WTC11 (cell line): ENCODE measurements around the gene HNRNPA0.

ENCODE experiments used
- ATF1 ChIP-seq: sonication (generic); formaldehyde crosslinking; IDR thresholded peaks from 2 replicates; pipeline ENCODE4 v1.8.1; 2023; ENCODE audit warnings: mild to moderate bottlenecking, moderate library complexity, missing genetic modification reagents
- ATF3 ChIP-seq: sonication (generic); formaldehyde crosslinking; conservative IDR thresholded peaks from 2 replicates; pipeline ENCODE4 v1.8.1; 2022; ENCODE audit warnings: mild to moderate bottlenecking, missing genetic modification reagents
- CBFB ChIP-seq: sonication (generic); formaldehyde crosslinking; IDR thresholded peaks from 2 replicates; pipeline ENCODE4 v1.8.1; 2022; ENCODE audit warnings: mild to moderate bottlenecking, low read depth, missing genetic modification reagents
- CTCF ChIP-seq: fragments of 200-600 bp; IDR thresholded peaks from 2 replicates; pipeline ENCODE4 v1.8.0; 2022; ENCODE audit warnings: antibody characterized with exemption
- FOXJ3 ChIP-seq: sonication (generic); formaldehyde crosslinking; IDR thresholded peaks from 2 replicates; pipeline ENCODE4 v1.9.0; 2021; ENCODE audit warnings: missing genetic modification reagents, mild to moderate bottlenecking, borderline replicate concordance
- IRF2 ChIP-seq: sonication (generic); formaldehyde crosslinking; IDR thresholded peaks from 2 replicates; pipeline ENCODE4 v1.8.0; 2022; ENCODE audit warnings: low read depth, missing genetic modification reagents, borderline replicate concordance
- TCF7 ChIP-seq: sonication (generic); formaldehyde crosslinking; IDR thresholded peaks from 2 replicates; pipeline ENCODE4 v1.8.0; 2022; ENCODE audit warnings: mild to moderate bottlenecking, low read depth, missing genetic modification reagents, moderate library complexity
- TP53 ChIP-seq: sonication (generic); formaldehyde crosslinking; IDR thresholded peaks from 2 replicates; pipeline ENCODE4 v1.8.1; 2023; ENCODE audit warnings: mild to moderate bottlenecking, missing genetic modification reagents
- TF ChIP-seq, protein P1 (sequence below): sonication (generic); formaldehyde crosslinking; IDR thresholded peaks from 2 replicates; pipeline ENCODE4 v1.8.1; 2023; ENCODE audit warnings: mild to moderate bottlenecking, missing genetic modification reagents, moderate library complexity

DNA sequence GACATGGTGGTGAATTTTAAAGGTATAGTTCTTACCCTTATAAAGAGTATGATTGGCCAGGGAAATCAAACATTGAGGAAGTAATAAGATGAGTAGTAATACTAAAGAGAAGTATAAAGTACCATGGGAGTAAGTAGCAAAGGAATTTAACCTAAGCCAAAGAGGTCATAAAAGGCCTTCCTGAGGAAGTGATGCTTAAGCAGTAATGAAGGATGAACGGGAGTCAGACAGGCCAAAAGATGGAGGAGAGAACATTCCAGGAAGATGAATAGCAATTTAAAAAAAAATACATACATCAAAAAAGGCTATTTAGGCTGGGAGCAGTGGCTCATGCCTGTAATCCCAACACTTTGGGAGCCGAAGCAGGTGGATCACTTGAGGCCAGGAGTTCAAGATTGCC, 47.3 kb downstream of the HNRNPA0 start:
- TF ChIP-seq ATF3 (CRISPR knock-in tag) (no peak), CBFB (no peak), IRF2 (CRISPR knock-in tag) (no peak), ATF1 (CRISPR knock-in tag) (no peak), TCF7 (CRISPR knock-in tag) (no peak), TP53 (CRISPR knock-in tag) (no peak), FOXJ3 (CRISPR knock-in tag) (no peak), CTCF (no peak)
- TF ChIP-seq, protein P1, sequence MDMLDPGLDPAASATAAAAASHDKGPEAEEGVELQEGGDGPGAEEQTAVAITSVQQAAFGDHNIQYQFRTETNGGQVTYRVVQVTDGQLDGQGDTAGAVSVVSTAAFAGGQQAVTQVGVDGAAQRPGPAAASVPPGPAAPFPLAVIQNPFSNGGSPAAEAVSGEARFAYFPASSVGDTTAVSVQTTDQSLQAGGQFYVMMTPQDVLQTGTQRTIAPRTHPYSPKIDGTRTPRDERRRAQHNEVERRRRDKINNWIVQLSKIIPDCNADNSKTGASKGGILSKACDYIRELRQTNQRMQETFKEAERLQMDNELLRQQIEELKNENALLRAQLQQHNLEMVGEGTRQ = no peak
